GM10847 (cell line): ENCODE results near the gene CCNY.

ENCODE experiments used
- POLR2A ChIP-seq: IDR thresholded peaks from 2 replicates; pipeline ENCODE4 v1.6.1; 2011; ENCODE audit not compliant: insufficient read length; ENCODE audit errors: extremely low read depth

Gene CCNY

DNA sequence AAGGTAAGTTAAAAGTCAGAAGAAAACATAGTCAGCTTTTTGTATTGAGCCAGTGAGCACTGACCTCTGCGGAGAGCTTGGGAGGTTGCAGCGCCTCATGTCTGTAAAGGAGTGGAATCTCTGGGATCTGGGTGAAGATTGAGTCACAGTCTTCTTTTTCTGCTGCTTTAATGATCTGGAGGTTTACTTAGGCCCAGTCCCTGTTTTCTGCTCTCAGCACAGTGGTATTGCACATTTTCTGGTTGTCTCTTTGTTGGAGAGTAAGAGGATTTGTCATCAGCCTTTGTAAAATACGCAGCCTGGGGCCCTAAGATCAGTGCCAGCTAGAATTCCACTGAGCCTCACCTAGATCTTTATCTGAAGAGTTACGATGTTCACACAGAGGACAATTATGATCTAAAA is 210.5 kb downstream of the CCNY start:
- TF ChIP-seq POLR2A: no peak

DNA sequence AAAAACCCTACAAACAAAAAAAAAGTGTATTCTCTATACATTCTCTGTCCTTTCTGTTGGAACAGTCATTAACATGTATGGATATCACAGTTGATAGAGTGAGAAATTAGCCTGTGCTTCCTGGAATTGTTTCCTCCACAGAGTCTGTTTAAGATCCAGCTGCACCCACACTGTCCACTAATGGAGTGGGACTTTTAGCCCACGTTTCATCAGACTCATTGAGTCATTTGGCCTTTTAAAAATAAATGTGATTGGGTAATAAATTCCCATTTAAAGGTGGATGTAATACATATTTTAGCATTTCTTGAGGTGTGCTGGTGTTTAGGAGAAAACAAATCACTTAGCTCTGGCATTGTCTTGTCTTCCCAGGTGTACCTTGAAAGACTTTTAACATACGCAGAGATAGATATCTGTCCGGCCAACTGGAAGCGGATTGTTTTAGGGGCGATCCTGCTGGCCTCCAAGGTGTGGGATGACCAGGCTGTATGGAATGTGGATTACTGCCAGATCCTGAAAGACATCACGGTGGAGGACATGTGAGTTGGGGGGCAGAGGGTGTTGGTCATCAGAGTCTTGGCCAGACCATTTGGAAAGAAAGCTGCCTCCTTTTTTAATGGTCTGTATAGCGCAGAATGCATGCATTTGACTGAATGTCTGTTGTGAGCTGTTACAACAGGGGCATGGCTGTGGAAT is 216.5 kb downstream of the CCNY start:
- TF ChIP-seq POLR2A: no peak

DNA sequence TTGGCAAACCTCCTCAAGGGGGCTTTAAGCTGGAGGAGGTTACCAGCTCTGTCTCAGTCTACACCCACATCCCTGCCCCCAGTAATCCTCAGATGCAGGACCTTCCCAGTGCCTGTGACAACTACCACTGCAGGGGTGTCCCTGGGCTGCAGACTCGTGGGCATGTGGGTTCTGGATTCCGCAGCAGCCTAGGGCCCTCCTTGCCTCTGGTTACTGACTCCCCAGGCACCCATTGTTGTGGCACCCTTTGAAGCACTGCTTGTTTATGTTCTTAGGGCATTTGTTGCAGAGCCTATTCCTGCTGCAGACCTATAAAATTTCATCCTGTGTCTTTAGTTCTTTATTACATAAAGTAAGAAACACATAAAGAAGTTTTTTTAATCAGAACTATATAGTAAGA is 217.7 kb downstream of the CCNY start:
- no peak for TF ChIP-seq POLR2A

DNA sequence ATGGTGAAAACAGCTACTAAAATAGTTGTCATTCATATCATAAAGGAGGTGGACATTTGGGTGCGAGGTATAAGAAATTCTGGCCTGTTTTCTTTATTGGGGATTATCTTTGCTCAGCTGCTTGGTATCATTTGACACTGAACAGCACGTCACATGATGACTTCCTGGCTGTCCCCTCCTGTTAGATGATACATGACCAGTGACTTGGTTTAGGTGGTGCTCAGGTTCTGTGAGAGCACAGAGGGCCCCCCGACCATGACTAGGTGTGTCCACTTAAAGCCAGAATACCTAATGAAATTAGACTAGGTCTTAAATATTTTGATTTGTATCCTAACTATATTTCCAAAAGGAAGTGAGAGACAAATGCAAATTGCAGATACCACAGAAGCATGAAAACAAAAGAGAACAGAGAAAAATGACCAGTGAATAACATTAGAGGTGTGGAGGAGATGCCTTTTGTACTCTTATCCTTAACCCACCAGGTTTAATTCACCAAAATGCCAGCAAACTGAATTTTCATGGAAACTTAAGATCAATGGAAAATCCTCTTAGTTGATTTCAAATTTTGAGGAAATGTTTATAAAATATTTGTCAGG is 218.2 kb downstream of the CCNY start:
- no peak for TF ChIP-seq POLR2A

DNA sequence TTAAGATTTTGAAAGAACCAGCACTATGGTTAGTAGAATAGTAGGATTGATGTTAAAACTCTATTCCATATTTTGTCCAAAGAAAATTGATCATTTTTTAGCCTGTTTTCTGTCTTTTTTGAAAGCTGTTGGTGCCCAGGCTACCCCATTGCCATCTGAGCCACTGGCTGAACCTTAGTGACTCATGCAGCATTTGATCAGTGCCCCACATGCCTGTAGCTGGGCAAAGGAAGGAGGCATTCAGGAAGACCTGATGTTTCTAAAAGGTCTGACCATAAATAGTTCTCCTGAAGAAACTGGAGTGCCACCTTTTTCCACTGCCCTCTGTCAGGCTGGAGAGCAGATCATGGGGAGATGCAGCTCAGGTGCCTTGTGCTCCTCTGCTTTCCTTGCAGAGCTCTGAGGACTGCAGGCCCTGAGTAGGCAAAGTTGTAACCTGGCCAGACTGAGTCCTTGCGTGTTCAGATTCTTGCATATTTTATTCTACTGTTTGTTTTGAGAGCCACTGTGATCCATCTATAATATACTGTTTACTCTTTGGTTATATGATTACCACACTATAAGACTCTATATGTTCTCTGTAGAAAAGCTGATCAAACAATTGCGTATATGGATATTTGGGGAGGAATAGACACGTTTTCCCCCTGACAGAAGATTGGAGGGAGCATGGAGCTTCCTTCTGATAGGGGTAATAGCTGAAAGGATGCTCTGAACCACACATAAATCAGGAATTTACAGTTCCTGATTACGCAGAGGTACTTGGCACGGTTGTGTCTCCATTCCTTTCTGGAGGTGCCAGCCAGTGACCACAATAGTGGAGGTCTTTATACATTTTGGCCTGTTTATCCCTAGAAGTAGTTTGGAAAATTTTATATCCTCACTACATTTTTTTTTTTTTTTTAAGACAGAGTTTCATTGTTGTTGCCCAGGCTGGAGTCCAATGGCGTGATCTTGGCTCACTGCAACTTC is 219.9 kb downstream of the CCNY start:
- TF ChIP-seq POLR2A: no peak

DNA sequence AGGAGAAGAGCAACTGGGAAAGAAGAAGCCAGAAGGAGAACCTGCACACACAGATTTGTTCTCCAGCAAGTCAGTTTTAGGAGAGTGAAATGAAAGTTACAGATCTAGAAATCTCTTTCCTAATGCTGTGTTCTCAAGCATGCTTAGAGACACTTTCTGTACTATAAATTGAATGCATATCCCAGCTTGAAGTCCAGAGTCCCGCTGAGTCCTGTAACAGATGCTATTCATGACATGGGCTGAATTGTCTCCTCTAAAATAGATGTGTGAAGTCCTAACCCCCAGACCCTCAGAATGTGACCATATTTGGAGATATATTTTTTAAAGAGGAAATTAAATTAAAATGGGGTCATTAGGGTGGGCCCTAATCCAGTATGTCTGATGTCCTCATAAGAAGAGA is 222.0 kb downstream of the CCNY start:
- TF ChIP-seq POLR2A: no peak

DNA sequence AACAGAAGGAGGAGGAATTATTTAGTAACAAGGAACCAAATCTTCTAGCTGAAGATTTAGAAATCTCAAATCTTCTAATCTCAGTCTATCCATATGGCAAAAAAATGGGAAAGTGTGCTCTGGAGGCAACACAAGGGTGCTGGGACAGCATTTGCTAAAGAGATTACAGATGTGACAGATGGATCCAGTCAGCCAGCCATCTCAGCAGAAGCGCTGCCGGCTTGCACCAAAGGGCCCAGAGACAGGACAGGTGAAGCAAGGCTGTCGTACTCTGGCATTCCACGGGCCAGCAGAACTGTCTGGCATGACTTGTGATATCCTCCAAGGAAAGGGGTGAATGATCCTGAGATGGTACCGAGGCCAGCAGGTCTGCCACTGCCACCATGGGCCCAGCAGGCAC is 223.1 kb downstream of the CCNY start:
- TF ChIP-seq POLR2A: no peak

DNA sequence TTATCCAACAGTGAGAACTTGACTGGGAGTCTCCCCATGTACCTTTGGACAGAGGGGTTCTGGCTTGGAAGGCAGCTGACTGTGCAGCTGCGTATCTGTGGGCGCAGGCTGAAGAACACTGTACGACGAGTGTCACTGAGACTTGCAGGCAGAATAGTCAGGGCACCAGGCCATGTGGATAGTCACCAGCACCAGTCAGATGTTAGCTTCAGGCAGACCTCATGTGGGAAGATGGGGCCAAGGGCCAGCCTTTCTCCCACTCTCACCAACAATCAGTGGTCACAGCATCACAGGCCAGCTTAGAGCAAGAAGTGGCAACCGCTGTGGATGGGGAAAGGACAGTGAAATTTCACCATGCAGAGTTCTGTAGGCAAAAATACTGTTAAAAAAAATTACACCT is 225.4 kb downstream of the CCNY start:
- TF ChIP-seq POLR2A: no peak

DNA sequence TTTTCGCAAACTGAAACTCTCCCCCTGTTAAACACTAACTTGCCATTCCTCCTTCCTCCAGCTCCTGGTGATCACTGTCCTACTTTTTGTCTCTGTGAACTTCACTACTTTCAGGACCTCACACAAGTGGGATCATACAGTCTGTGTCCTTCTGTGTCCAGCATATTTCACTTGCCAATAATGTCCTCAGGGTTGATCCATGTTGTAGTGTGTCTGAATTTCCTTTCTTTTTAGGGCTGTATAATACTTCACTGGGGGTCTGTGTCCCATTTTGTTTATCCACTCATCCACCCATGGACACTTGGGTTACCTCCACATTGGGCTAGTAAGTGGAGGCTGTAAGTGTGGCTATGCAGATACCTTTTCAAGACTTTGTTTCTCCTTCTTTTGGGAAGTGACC is 226.1 kb downstream of the CCNY start:
- no peak for TF ChIP-seq POLR2A

DNA sequence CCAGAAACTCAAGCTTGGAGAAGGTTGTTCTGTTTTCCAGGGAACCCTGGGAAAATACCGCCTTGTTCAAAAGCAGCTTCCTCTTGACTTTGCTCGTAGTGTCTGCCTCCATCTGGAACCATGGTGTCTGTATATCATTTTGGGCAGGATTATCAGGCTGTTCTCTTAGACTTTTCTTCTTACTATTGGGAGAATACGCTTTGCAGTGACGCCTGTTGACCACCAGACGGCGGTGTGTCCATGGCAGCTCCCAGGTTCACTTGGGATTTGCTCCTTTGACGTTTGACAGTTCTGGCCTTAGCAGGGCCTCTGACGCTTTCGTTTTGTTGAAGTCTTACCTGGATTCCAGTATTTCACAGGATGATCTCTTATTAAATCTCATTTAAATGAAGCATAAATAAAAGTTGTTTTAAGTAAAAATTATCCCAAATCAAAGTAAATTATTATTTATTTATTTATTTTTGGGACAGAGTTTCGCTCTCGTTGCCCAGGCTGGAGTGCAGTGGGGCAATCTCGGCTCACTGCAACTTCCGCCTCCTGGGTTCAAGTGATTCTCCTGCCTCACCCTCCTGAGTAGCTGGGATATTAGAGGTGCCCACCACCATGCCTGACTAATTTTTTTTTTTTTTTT is 227.1 kb downstream of the CCNY start:
- TF ChIP-seq POLR2A: no peak

DNA sequence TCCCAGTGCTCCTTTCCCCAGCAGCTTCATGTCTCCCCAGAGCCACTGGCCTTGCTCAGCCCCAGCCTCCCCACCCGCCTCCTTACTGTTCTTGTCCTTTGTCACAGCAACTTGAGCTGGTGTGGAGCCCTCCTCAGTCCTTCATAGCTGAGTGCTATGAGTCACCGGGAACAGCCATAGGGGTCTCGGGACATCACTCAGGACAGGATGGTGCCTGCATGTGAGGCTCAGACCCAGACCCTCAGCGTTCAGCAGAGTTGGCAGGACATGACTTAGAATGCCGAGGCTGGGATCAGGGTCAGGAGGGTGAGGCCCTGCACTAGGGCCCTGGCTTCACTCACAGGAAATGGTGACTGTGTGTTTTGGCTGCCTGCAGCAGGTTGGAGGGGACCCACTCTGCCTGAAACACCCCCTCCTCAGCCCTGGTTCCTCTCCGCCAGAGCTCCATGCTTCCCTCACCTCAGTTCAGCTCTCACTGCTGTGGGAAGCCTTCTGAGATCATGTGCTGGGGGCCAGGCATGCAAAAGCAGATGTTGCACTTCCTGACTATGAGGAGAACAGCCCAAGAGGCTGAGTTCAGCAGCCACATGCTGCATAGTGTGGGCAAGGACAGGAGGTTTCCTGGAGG is 228.1 kb downstream of the CCNY start:
- TF ChIP-seq POLR2A: no peak

DNA sequence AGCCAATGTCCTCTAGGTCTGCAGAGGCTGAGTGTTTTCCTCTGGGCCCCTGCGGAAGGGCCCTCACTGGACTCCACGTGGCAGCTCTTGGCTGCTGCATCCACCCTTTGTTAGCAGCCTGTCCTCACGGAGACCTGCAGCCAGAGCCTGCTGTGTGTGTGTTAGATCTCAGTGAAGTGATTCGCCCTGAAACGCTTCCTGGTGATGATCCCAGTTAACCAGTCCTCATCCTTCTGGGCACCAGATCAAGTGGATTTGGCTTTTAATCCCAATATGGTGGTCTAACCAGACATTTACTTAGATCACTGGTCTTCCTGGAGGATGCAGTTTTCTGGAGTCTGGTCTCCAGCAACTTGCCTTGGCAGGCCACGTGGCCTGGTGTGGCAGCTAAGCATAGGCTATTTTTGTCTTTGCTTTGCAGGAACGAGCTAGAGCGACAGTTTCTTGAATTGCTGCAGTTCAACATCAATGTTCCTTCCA is 229.3 kb downstream of the CCNY start:
- TF ChIP-seq POLR2A: no peak

DNA sequence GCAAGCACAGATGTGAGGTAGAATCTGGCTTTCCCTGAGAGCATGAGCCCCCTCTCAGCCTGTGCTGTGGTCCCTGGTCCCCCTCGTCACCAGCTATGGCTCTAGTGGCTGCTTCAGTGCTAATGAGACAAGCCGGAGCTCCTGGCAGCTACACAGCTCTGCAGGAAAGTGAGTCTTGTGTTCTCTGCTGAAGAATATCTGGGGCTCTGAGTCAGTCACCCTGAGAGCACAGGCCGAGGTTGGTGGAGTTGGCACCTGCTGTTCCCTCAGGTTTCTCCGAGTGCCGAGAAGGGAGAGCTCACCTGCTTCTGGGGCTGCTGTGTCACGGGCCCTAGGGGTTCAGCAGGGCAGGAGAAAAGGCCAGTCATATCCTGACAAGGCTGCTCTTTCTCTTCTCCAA is 231.6 kb downstream of the CCNY start:
- TF ChIP-seq POLR2A: no peak

DNA sequence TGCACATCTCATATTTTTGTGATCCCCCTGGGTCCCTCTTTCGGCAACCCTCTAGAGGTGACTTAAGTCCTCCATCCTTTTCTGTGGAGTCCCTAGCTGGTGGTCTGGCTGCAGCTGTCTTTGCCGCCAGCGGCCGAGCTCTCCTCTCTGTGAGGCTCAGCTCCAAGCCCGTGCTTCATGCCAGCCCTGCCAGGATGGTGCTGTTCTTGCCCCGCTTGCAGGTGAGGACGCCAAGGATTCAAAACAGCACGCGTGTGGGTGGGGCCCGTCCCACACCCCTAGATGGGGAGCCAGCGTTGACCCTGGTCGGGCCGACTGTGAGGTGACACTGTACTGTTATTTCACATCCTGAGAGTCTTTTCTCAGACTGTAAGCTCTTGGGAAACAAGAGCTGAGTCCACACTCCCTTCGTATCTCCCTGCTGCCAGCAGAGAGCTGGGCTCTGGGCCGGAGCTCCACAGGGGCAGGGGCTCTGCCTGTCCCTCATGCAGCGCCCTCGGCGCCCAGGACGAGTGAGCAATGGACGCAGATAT is 232.2 kb downstream of the CCNY start:
- TF ChIP-seq POLR2A: no peak
